Measurements from ENCODE around the gene PIGC. TPM values are rescaled to one million over a fixed set of nuclear protein-coding genes. Genes with fewer than 3 reads are reported as not detected.

Gene PIGC
- total and polyA plus RNA-seq, 7 donors = 15.3 to 37.4 (median 22.3) TPM

DNA sequence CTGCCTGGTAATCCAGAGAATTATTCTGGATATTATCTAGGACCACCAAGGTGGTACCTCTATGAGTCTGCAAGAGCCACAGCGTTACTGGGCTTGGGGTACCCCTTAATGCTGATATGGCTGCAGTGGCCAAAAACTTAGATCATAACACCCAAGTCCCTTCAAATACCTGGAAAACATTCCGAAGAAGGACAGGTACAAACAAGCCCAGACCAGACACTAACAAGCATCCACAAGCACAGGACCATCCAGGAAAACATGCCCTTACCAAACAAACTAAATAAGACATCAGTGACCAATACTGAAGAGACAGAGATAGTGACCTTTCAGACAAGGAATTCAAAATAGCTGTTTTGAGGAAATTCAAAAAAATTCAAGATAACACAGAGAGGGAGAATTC, 20.5 kb downstream of the PIGC start:
- DNase-seq = no peak
- no peak overlapping the region for H3K4me3 ChIP-seq
- no peaks in the 10 kb centered on the region for H3K9me3 ChIP-seq
- no peak overlapping the region for H3K27ac ChIP-seq
- no peaks in the 10 kb centered on the region for H3K4me1 ChIP-seq
- 93 to 96% methylated on average over 2 of the region's 2 CpGs for WGBS, 2 donors
- TF ChIP-seq POLR2AphosphoS5 (IDR thresholded peaks at IDR 0.05) (no peak), POLR2A (IDR thresholded peaks at IDR 0.05) (no peak), EP300 (IDR thresholded peaks at IDR 0.05) (no peak)
- TF ChIP-seq, protein P1, sequence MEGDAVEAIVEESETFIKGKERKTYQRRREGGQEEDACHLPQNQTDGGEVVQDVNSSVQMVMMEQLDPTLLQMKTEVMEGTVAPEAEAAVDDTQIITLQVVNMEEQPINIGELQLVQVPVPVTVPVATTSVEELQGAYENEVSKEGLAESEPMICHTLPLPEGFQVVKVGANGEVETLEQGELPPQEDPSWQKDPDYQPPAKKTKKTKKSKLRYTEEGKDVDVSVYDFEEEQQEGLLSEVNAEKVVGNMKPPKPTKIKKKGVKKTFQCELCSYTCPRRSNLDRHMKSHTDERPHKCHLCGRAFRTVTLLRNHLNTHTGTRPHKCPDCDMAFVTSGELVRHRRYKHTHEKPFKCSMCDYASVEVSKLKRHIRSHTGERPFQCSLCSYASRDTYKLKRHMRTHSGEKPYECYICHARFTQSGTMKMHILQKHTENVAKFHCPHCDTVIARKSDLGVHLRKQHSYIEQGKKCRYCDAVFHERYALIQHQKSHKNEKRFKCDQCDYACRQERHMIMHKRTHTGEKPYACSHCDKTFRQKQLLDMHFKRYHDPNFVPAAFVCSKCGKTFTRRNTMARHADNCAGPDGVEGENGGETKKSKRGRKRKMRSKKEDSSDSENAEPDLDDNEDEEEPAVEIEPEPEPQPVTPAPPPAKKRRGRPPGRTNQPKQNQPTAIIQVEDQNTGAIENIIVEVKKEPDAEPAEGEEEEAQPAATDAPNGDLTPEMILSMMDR (IDR thresholded peaks at IDR 0.05) = no peak
- no peaks in the 10 kb centered on the region for H3K36me3 ChIP-seq
- intact Hi-C loops (cut with DNase I) = no loop called here
- no peaks in the 10 kb centered on the region for H3K27me3 ChIP-seq

DNA sequence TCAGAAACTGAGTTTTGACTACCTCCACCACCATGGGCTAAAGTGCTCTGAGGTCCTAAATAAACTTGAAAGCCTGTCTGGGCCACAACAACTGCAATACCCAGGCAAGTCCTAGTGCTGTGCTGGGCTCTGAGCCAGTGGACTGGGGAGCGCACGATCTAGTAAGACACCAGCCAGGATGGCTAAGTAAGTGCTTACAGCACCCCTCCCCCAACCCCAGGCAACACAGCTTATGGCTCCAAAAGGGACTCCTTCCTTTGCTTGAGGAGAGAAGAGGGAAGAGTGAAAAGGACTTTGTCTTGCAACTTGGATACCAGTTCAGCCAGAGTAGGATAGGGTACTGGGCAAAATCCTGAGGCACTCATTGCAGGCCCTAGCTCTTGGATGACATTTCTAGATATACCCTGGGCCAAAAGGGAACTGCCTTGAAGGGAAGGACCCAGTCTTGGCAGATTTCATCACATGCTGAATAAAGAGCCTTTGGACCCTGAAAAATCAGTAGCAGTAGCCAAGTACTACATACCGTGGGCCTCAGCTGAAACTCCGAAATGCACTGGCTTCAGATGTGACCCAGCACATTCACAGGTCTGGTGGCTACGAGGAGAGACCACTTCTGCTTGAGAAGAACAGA, 21.8 kb downstream of the PIGC start:
- no peak for DNase-seq
- Histone ChIP-seq H3K9me3 (no peaks in the 10 kb centered on the region), H3K4me1 (no peaks in the 10 kb centered on the region), H3K4me3 (no peak overlapping the region), H3K27me3 (no peaks in the 10 kb centered on the region), H3K27ac (no peak overlapping the region), H3K36me3 (no peaks in the 10 kb centered on the region)
- intact Hi-C loops (cut with DNase I) = no loop called here
- 90 to 92% methylated on average over 5 of the region's 5 CpGs for WGBS, 2 donors
- TF ChIP-seq POLR2A (IDR thresholded peaks at IDR 0.05) = no peak
- TF ChIP-seq, protein P1 (IDR thresholded peaks at IDR 0.05) = no peak

DNA sequence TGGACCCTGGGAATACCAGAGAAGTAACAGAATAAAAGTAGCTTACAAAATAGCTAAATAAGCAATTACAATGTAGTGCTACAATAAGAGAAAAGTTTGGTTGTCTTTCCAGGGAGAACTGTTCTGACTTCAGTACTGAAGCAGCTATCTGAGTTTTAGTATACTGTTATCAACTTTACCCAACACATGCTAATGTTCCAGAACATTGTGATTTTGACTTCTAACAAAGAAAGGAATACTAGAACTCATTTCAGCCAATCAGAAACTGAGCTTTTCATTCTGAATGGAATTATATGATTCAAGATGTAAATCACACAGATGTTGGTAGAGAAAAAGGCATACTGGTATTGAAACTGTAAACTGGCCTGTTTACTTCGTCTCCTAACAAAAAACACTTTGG, 23.5 kb downstream of the PIGC start, which contains the start of gene C1orf105:
Gene C1orf105, plus strand, starts transcription at position 301 of the 400 bp plus-strand sequence. CDS start 201 bp downstream, outside the sequence.
- H3K36me3 ChIP-seq = no peaks in the 10 kb centered on the region
- no peak for DNase-seq
- TF ChIP-seq, protein P1 (IDR thresholded peaks at IDR 0.05) = no peak
- TF ChIP-seq EP300 (IDR thresholded peaks at IDR 0.05) = no peak
- no peak for TF ChIP-seq POLR2A (IDR thresholded peaks at IDR 0.05)
- no peak for TF ChIP-seq POLR2AphosphoS5 (IDR thresholded peaks at IDR 0.05)
- no peaks in the 10 kb centered on the region for H3K9me3 ChIP-seq
- no peaks in the 10 kb centered on the region for H3K4me1 ChIP-seq
- WGBS, 2 donors = 89 to 91% methylated on average over 1 of the region's 1 CpG
- intact Hi-C loops (cut with DNase I) = no loop called here
- H3K27ac ChIP-seq = no peak within 1 kb of the TSS
- H3K4me3 ChIP-seq = no peak within 1 kb of the TSS
- no peaks in the 10 kb centered on the region for H3K27me3 ChIP-seq

DNA sequence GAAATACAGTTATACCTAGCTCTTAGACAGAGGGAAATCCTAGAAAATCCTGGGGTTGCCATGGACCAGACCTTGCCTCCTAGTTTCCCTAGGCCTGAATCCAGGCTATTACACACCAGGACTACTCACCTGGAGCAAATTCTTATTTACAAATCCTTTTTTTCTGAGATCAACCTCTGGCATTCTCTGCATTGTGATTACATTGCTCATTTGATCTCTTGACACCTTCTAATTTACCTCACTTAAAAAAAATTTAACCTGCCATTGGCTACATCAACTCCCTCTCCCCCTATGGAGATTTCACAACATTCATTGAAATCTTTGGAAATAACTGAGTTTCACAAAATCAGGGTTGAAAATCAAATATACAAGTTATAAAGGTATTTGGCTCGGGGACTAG, 26.3 kb downstream of the PIGC start:
- no peak for DNase-seq
- Histone ChIP-seq H3K27ac (no peak overlapping the region), H3K4me1 (no peaks in the 10 kb centered on the region), H3K9me3 (no peaks in the 10 kb centered on the region), H3K4me3 (no peak overlapping the region), H3K27me3 (no peaks in the 10 kb centered on the region), H3K36me3 (no peaks in the 10 kb centered on the region)
- TF ChIP-seq, protein P1 (IDR thresholded peaks at IDR 0.05) = no peak
- TF ChIP-seq EP300 (IDR thresholded peaks at IDR 0.05) (no peak), POLR2A (IDR thresholded peaks at IDR 0.05) (no peak), POLR2AphosphoS5 (IDR thresholded peaks at IDR 0.05) (no peak)
- intact Hi-C loops (cut with DNase I) = no loop called here
- 92 to 97% methylated on average over 1 of the region's 1 CpG for WGBS, 2 donors

DNA sequence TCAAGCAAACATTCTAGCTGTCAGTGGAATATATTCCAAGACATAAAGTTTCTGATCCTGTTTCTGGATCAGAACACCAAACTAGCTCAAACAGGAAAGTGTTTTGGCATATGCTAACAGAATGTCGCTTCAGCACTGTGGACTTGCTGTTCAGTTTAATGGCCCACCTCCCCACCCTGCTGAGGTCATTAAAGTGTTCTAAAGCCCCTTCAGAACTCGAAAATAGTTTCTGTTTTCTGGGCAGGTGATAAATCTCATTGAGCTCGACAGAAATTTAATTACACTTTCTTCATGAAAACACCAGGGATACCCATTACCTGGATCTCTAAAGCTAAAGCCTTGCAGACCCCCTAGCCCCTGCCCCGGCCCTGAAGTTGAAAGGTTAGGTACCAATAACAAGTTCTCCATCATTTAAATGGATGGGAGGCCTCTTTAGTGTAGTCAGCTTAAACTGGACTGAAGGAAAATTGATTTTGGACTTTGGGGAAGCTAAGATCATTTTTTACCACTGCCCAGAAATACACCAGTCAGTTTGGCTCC, 27.3 kb downstream of the PIGC start:
- intact Hi-C loops (cut with DNase I) = no loop called here
- no peak overlapping the region for H3K27ac ChIP-seq
- no peaks in the 10 kb centered on the region for H3K4me1 ChIP-seq
- H3K36me3 ChIP-seq = no peaks in the 10 kb centered on the region
- no peak for DNase-seq
- H3K27me3 ChIP-seq = no peaks in the 10 kb centered on the region
- WGBS, 2 donors = 71 to 78% methylated on average over 4 of the region's 4 CpGs
- TF ChIP-seq POLR2AphosphoS5 (IDR thresholded peaks at IDR 0.05) = no peak
- no peak overlapping the region for H3K4me3 ChIP-seq
- H3K9me3 ChIP-seq = no peaks in the 10 kb centered on the region
